SK-N-SH (cell line): ENCODE data around the gene COQ8B.

Experiments used
- CTCF ChIP-seq: fragments of 200-600 bp; sonication (generic); IDR thresholded peaks from 2 replicates; pipeline ENCODE4 v1.6.1; 2017; ENCODE audit warnings: antibody characterized with exemption, mild to moderate bottlenecking, moderate library complexity
- EP300 ChIP-seq, 2 experiments: IDR thresholded peaks; 2 replicates each; pipeline versions ENCODE4 v1.4.0 to v1.6.1; 2012; ENCODE audit warnings: borderline replicate concordance in 1 of 2, low read depth in 1 of 2, low read length in 1 of 2
- JUND ChIP-seq: IDR thresholded peaks from 2 replicates; pipeline ENCODE4 v1.4.0; 2012
- POLR2AphosphoS5 ChIP-seq: IDR thresholded peaks from 2 replicates; pipeline ENCODE4 v1.6.1; 2012; ENCODE audit warnings: low read depth, low read length
- REST ChIP-seq: IDR thresholded peaks from 2 replicates; pipeline ENCODE4 v1.6.1; 2012; ENCODE audit warnings: mild to moderate bottlenecking, low read depth, low read length, moderate library complexity

- TF ChIP-seq CTCF, result no peak
- TF ChIP-seq POLR2AphosphoS5, result no peak
- no peak for TF ChIP-seq JUND
- TF ChIP-seq EP300 (IDR thresholded peaks at IDR 0.05; ENCODE audit: borderline replicate concordance in 1 of 2, low read depth in 1 of 2, low read length in 1 of 2), result no peak
- no peak for TF ChIP-seq REST
Measured at GRCh38 chr19:40724855-40725254, 8.2 kb upstream of the COQ8B start.
